BLaER1 (cell line): ENCODE results near the gene SF3A2.

ENCODE experiments used
- H3K27ac ChIP-seq: shearing (Covaris generic); formaldehyde crosslinking; 2 replicates; pipeline ENCODE4 v1.8.1; 2022
- H3K27me3 ChIP-seq: shearing (Covaris generic); formaldehyde crosslinking; 2 replicates; pipeline ENCODE4 v1.8.1; 2022
- H3K36me3 ChIP-seq: shearing (Covaris generic); formaldehyde crosslinking; 2 replicates; pipeline ENCODE4 v1.8.1; 2022
- H3K4me1 ChIP-seq: shearing (Covaris generic); formaldehyde crosslinking; 2 replicates; pipeline ENCODE4 v1.8.1; 2022
- H3K4me2 ChIP-seq: shearing (Covaris generic); formaldehyde crosslinking; 2 replicates; pipeline ENCODE4 v1.8.1; 2022
- H3K4me3 ChIP-seq: shearing (Covaris generic); formaldehyde crosslinking; 2 replicates; pipeline ENCODE4 v1.8.1; 2022
- H3K9ac ChIP-seq: shearing (Covaris generic); formaldehyde crosslinking; 2 replicates; pipeline ENCODE4 v1.8.1; 2022
- H3K9me3 ChIP-seq: shearing (Covaris generic); formaldehyde crosslinking; 2 replicates; pipeline ENCODE4 v1.8.1; 2022
- H4K20me1 ChIP-seq: shearing (Covaris generic); formaldehyde crosslinking; 2 replicates; pipeline ENCODE4 v1.8.1; 2022
- Cebpa-rat ChIP-seq: shearing (Covaris generic); IDR thresholded peaks from 2 replicates; pipeline ENCODE4 v1.8.1; 2022

The SF3A2 gene

GRCh38 chr19:2215281-2215751 is 21.3 kb upstream of the SF3A2 start:
- TF ChIP-seq Cebpa-rat: no peak
- Histone ChIP-seq H3K36me3 (peaks cover 100% of the 10 kb centered on the region), H3K27ac (peak overlapping the region; percentile 48; the same call in 1 of the 2 replicates), H3K4me2 (peak overlapping the region; percentile 60), H3K4me3 (no peak overlapping the region), H4K20me1 (peaks cover 97% of the 10 kb centered on the region), H3K4me1 (peaks cover 94% of the 10 kb centered on the region), H3K9ac (peak overlapping the region; percentile 42; the same call in 1 of the 2 replicates), H3K27me3 (no peaks in the 10 kb centered on the region), H3K9me3 (no peaks in the 10 kb centered on the region)

GRCh38 chr19:2216361-2217225 is 20.0 kb upstream of the SF3A2 start:
- Histone ChIP-seq H3K36me3 (peaks cover 89% of the 10 kb centered on the region), H4K20me1 (peaks cover 97% of the 10 kb centered on the region), H3K4me2 (peak overlapping the region; percentile 60), H3K9me3 (no peaks in the 10 kb centered on the region), H3K27ac (peak overlapping the region; percentile 48; the same call in 1 of the 2 replicates), H3K9ac (peak overlapping the region; percentile 42; the same call in 1 of the 2 replicates), H3K4me3 (no peak overlapping the region), H3K4me1 (peaks cover 100% of the 10 kb centered on the region), H3K27me3 (no peaks in the 10 kb centered on the region)
- TF ChIP-seq Cebpa-rat: no peak

GRCh38 chr19:2217591-2217990 is 19.0 kb upstream of the SF3A2 start:
- H3K4me2 ChIP-seq: peak overlapping the region; percentile 20; the same call in 1 of the 2 replicates
- H4K20me1 ChIP-seq: peaks cover 97% of the 10 kb centered on the region
- no peak overlapping the region for H3K9ac ChIP-seq
- no peaks in the 10 kb centered on the region for H3K27me3 ChIP-seq
- H3K9me3 ChIP-seq: no peaks in the 10 kb centered on the region
- no peak overlapping the region for H3K27ac ChIP-seq
- H3K4me1 ChIP-seq: peaks cover 100% of the 10 kb centered on the region
- H3K36me3 ChIP-seq: peaks cover 85% of the 10 kb centered on the region
- H3K4me3 ChIP-seq: no peak overlapping the region
- no peak for TF ChIP-seq Cebpa-rat

GRCh38 chr19:2219726-2220125 is 16.9 kb upstream of the SF3A2 start:
- no peak for TF ChIP-seq Cebpa-rat
- peaks cover 100% of the 10 kb centered on the region for H3K4me1 ChIP-seq
- H4K20me1 ChIP-seq: peaks cover 95% of the 10 kb centered on the region
- H3K27me3 ChIP-seq: no peaks in the 10 kb centered on the region
- peaks cover 68% of the 10 kb centered on the region for H3K36me3 ChIP-seq
- H3K27ac ChIP-seq: peak overlapping the region; percentile 89
- peak overlapping the region; percentile 8; the same call in 1 of the 2 replicates for H3K4me3 ChIP-seq
- H3K9ac ChIP-seq: peak overlapping the region; percentile 61
- H3K9me3 ChIP-seq: no peaks in the 10 kb centered on the region
- peak overlapping the region; percentile 93 for H3K4me2 ChIP-seq

- Histone ChIP-seq H3K27ac (peak overlapping the region; percentile 89), H3K9ac (peak overlapping the region; percentile 61), H3K9me3 (no peaks in the 10 kb centered on the region), H3K36me3 (peaks cover 68% of the 10 kb centered on the region), H4K20me1 (peaks cover 95% of the 10 kb centered on the region), H3K4me3 (peak overlapping the region; percentile 33), H3K4me2 (peak overlapping the region; percentile 93), H3K4me1 (peaks cover 100% of the 10 kb centered on the region), H3K27me3 (no peaks in the 10 kb centered on the region)
- no peak for TF ChIP-seq Cebpa-rat
Observed at GRCh38 chr19:2221250-2221831, 15.3 kb upstream of the SF3A2 start.

- Histone ChIP-seq H3K27me3 (no peaks in the 10 kb centered on the region), H3K4me1 (peaks cover 100% of the 10 kb centered on the region), H3K27ac (peak overlapping the region; percentile 89), H4K20me1 (peaks cover 95% of the 10 kb centered on the region), H3K36me3 (peaks cover 68% of the 10 kb centered on the region), H3K4me2 (peak overlapping the region; percentile 93), H3K9me3 (no peaks in the 10 kb centered on the region), H3K9ac (peak overlapping the region; percentile 61), H3K4me3 (peak overlapping the region; percentile 33)
- TF ChIP-seq Cebpa-rat: no peak
Observed at GRCh38 chr19:2221918-2222317, 14.7 kb upstream of the SF3A2 start.

DNA sequence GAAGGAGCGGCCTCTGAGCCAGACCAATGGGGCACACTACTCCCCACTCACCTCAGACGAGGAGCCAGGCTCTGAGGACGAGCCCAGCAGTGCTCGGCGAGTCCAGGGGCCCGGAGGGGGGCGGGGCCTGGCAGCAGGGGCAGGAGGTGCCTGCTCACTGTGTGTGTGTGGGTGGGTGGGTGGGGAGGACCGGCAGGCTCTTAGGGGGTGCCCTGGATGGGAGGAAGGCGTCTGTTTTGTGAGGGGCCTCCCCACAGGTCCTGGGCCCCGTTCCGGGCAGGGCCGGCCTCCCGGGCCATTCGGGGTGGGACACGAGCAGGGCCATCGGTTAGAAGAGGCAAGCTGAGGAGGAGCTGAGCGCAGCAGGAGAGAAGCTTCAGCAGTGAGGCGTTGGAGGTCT is 13.2 kb upstream of the SF3A2 start:
- no peak for TF ChIP-seq Cebpa-rat
- H3K36me3 ChIP-seq: peaks cover 61% of the 10 kb centered on the region

GRCh38 chr19:2223959-2224358 is 12.7 kb upstream of the SF3A2 start:
- TF ChIP-seq Cebpa-rat: no peak
- Histone ChIP-seq H3K4me2 (peak overlapping the region; percentile 93), H3K36me3 (peaks cover 61% of the 10 kb centered on the region), H3K27ac (peak overlapping the region; percentile 89), H3K4me1 (peaks cover 100% of the 10 kb centered on the region), H3K9ac (peak overlapping the region; percentile 59), H3K4me3 (0 out of 2 replicates have a peak overlapping the region, but pooled peaks have one; percentile 34), H4K20me1 (peaks cover 93% of the 10 kb centered on the region), H3K27me3 (no peaks in the 10 kb centered on the region), H3K9me3 (no peaks in the 10 kb centered on the region)

More for the DNA sequence above, 13.2 kb upstream of the SF3A2 start:
- peak overlapping the region; percentile 89 for H3K27ac ChIP-seq
- no peaks in the 10 kb centered on the region for H3K9me3 ChIP-seq
- H3K4me2 ChIP-seq: peak overlapping the region; percentile 93
- H3K4me1 ChIP-seq: peaks cover 100% of the 10 kb centered on the region
- H3K9ac ChIP-seq: peak overlapping the region; percentile 72
- peaks cover 92% of the 10 kb centered on the region for H4K20me1 ChIP-seq
- peak overlapping the region; percentile 41; the same call in 1 of the 2 replicates for H3K4me3 ChIP-seq
- no peaks in the 10 kb centered on the region for H3K27me3 ChIP-seq

DNA sequence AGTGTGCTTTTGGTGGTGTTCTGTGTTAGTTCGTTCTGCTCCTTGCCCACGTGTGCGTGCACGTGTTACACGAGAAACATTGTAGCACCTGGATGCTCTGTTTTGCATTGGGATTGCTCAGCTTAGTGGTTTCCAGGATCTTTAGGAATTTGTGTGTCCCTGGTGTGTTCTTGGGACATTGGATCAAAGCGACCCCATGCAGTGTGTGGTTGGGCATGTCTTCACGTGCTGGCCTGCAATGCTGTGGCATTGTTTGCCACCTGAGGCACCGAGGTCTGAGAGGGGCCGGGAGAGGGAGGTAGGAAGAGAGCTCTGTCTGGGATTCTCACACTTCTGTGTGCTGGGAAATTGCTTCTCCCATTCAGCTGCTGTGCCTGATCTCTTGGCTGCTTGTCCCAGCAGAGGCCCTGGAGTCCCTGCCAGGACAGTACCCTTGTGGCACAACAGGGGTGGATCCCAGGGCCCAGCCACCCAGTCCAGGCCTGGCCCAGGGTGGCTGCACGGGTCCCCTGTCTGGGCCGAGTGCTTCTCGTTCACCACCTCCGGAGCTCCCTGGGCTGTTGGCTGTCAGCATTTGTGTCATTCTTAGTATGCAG is 11.8 kb upstream of the SF3A2 start:
- H4K20me1 ChIP-seq: peaks cover 93% of the 10 kb centered on the region
- TF ChIP-seq Cebpa-rat: no peak
- peaks cover 61% of the 10 kb centered on the region for H3K36me3 ChIP-seq
- no peaks in the 10 kb centered on the region for H3K9me3 ChIP-seq
- peak overlapping the region; percentile 59 for H3K9ac ChIP-seq
- peaks cover 100% of the 10 kb centered on the region for H3K4me1 ChIP-seq
- H3K4me2 ChIP-seq: peak overlapping the region; percentile 93
- no peak overlapping the region for H3K4me3 ChIP-seq
- H3K27ac ChIP-seq: peak overlapping the region; percentile 89
- H3K27me3 ChIP-seq: no peaks in the 10 kb centered on the region
